ENCODE results near the gene ARMH1.
A peak's percentile ranks its signal among the peaks of the same experiment; 100 is the strongest.

The ARMH1 gene

GRCh38 chr1:44678626-44679025 lies 4.1 kb downstream of the ARMH1 start:
- ChIA-PET POLR2A (no interaction called here), CTCF (no interaction called here)
- no peak for TF ChIP-seq CTCF (IDR thresholded peaks at IDR 0.05; ENCODE audit: control extremely low read depth, extremely low read depth, low read depth, missing control alignments)
- DNase-seq (ENCODE audit: extremely low spot score): no peak

- CTCF ChIA-PET: interaction anchor here (0.9 to 2.0 kb wide), 3 partner anchors 17 to 39 kb away, joined by 3 to 6 read pairs (median 4); no protein-coding TSS in a partner anchor
- TF ChIP-seq CTCF (IDR thresholded peaks at IDR 0.05; ENCODE audit: control extremely low read depth, extremely low read depth, low read depth, missing control alignments): no peak
- DNase-seq (ENCODE audit: extremely low spot score): no peak
- POLR2A ChIA-PET: interaction anchor here (0.8 kb wide), 1 partner anchor 42 kb away, joined by 3 read pairs; no protein-coding TSS in a partner anchor
Observed at GRCh38 chr1:44679468-44679867, 5.0 kb downstream of the ARMH1 start.

- CTCF ChIA-PET: interaction anchor here (1.1 to 2.4 kb wide), 6 partner anchors 8 to 118 kb away, joined by 3 to 8 read pairs (median 4); partner anchors contain the start of genes ARMH1, PLK3 and TMEM53
- POLR2A ChIA-PET: no interaction called here
- no peak for DNase-seq (ENCODE audit: extremely low spot score)
- TF ChIP-seq CTCF (IDR thresholded peaks at IDR 0.05; ENCODE audit: control extremely low read depth, extremely low read depth, low read depth, missing control alignments): no peak
Observed at GRCh38 chr1:44681905-44682882, 7.7 kb downstream of the ARMH1 start.

GRCh38 chr1:44682883-44683265 lies 8.4 kb downstream of the ARMH1 start:
- ChIA-PET CTCF (interaction anchor here (0.8 to 2.4 kb wide), 5 partner anchors 9 to 627 kb away, joined by 4 to 8 read pairs (median 5); partner anchors contain the start of genes ARMH1 and TMEM53), POLR2A (no interaction called here)
- no peak for TF ChIP-seq CTCF (IDR thresholded peaks at IDR 0.05; ENCODE audit: control extremely low read depth, extremely low read depth, low read depth, missing control alignments)
- DNase-seq (ENCODE audit: extremely low spot score): no peak

- ChIA-PET POLR2A (interaction anchor here (1.5 kb wide), 1 partner anchor 10 kb away, joined by 3 read pairs; the partner anchor contains the start of genes ARMH1 and TMEM53), CTCF (interaction anchor here (1.0 to 2.4 kb wide), 4 partner anchors 10 to 32 kb away, joined by 3 to 14 read pairs (median 8); partner anchors contain the start of genes ARMH1 and TMEM53)
- DNase-seq (ENCODE audit: extremely low spot score): peak; percentile 57
- no peak for TF ChIP-seq CTCF (IDR thresholded peaks at IDR 0.05; ENCODE audit: control extremely low read depth, extremely low read depth, low read depth, missing control alignments)
Observed at GRCh38 chr1:44684525-44684924, 10.0 kb downstream of the ARMH1 start.

- CTCF ChIA-PET: interaction anchor here (0.8 to 2.4 kb wide), 4 partner anchors 11 to 102 kb away, joined by 3 to 14 read pairs (median 4); partner anchors contain the start of genes ARMH1 and TMEM53
- no peak for TF ChIP-seq CTCF (IDR thresholded peaks at IDR 0.05; ENCODE audit: control extremely low read depth, extremely low read depth, low read depth, missing control alignments)
- POLR2A ChIA-PET: no interaction called here
- no peak for DNase-seq (ENCODE audit: extremely low spot score)
Observed at GRCh38 chr1:44685218-44685617, 10.7 kb downstream of the ARMH1 start.
